A549 treated with AZD9567 at 1 μM for 4 hours (cell line): ENCODE results near the gene ZACN. TPM values are rescaled to one million over a fixed set of nuclear protein-coding genes. Genes with fewer than 3 reads are reported as not detected.

Experiments
- total RNA-seq: library from RNA; stranded (reverse); fragments of 200-300 nt; extraction: Qiagen RNA extraction; gene quantifications from 5 replicates; pipeline ENCODE4 v1.2.3, GENCODE V29; 2022; ENCODE audit not compliant: insufficient read depth

ZACN gene
- 0.21 to 0.52 TPM (median 0.46 TPM) in 4 of 5 replicates, not detected in the other for total RNA-seq

DNA sequence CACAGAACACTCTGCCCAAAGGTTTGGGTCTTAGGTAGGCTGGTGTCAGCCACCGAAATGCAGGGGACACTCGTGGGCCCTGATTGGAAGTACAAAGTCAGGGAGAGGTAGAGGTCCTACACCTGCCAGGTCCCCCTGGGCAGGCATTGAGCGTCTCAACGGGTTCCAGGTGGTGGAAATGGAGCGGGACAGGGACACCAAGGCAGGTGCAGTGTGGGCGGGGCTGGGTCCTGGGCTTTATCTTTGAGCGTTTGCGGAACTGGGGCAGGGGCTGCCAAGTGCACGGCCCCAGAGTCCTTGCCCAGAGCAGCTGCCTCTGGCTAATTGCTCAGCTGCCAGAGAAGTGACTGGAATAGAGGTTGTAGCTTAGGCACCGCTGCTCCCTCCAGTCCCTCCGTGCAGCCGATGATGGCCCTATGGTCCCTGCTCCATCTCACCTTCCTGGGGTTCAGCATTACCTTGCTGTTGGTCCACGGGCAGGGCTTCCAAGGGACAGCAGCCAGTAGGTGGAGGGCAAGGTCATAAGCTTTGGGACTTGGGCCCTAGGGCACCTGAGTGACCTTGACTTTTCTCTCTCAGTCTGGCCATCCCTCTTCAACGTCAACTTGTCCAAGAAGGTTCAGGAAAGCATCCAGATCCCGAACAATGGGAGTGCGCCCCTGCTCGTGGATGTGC is at the start of gene ZACN:
TSS of gene ZACN (plus strand) at position 323 of the 675 bp plus-strand sequence. CDS start at position 406, 83 bp downstream.

DNA sequence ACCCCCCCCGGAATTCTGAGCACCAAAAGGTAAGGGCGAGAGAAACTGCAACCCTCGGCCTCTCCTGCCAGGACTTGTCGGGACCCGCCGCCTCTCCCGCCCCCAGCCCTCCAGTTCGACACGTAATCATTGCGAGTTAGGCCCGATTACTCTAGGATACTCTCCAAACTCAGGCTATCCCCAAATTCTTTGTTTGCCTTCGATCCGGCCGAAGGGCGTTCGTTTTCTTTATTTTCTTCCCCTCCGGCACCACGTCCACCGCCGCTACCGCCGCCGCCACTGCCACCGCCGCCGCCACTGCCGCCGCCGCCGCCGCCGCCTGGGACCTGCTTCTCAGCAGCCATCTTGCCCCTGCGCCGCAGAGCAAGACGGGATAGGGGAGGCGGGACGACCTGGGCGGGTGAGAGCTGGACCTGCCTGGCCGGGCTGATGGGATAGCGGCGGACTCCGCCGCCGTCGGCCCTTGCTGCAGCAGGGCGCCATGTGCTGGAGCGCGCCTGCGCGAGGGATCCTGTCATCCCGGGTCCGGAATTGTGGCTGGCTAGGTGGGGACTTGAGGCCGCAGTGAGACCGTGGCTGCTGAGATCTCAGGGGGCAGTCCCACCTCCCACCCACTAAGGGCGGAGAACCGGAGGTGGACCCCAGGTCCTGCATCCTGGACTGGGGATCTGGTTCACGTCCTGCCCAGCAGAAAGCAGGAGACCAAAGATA is 6.7 kb upstream of the ZACN start, which contains the start of gene SRP68:
TSS of gene SRP68 (minus strand) at position 370 of the 711 bp plus-strand sequence. CDS start at position 344, 26 bp downstream.

DNA sequence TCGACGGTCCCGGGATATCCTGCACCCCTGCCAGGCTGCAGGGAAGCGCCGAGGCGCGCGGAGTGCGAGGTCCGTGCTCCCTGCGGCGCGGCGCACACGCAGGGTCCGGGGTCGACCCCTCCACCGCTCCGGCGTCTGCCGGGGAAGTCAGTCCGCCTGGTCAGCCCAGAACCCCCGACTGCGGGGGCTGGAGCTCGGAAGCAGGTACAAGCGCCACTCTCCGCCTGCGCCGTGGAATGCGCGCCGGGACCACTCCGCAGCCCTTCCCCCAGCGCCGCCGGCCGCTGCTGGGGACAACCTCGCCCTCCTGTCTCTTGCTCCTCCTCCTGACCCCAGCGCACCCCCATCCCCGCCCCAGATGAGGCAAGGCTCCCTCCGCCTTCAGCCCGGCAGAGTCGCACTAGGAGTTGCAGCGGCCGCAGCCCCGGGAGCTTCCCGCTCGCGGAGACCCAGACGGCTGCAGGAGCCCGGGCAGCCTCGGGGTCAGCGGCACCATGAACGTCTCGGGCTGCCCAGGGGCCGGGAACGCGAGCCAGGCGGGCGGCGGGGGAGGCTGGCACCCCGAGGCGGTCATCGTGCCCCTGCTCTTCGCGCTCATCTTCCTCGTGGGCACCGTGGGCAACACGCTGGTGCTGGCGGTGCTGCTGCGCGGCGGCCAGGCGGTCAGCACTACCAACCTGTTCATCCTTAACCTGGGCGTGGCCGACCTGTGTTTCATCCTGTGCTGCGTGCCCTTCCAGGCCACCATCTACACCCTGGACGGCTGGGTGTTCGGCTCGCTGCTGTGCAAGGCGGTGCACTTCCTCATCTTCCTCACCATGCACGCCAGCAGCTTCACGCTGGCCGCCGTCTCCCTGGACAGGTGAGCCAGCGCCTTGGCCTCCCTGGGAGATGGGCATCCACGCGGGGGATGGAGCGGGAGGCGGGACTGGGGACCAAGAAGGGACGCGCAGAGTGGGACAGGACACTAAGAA is 4.3 kb upstream of the ZACN start, which contains the start of gene GALR2:
TSS of gene GALR2 (plus strand) at position 392 of the 974 bp plus-strand sequence. CDS start at position 495, 103 bp downstream.

DNA sequence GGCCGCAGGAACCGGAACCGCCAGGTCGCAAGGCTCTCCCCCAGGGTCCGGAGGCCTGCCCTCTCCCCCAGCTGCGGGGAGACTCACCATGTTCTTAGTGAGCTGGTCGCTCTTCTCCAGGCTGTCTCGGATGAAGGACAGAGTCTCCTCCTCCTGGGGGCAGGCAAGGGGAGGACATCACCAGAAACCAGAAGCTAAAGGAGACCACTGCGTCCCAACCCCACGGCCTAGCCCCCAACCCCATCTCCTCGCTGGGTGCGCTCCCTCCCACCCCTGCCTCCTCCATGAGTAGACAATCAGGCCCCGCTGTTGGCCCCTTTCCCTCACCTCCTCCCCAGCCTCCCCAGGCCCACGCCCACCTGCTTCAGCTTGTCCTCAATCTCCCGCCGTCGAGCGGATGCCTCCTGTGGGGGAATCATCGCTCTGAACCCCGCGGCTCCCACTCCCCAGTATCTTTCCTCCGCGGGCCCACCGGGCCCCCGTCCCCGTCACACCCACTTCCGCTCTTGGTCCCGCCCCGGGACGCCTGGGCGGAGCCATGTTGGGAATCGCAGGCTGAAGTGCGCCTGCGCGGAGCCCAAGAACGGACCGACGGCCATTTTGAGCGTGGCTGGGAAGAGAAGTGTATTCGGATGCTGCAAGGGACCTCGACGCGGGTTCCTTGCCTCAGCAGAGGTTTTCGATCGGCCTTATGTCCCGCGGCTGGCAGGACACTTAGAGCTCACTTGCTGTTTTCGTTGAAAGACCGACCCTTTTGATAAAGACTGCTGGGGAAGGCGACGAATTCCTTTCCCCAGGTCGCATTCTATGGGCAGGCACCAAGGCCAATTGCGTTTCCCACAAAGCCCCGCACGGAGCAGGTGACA is 24.5 kb downstream of the ZACN start, which contains the start of gene EXOC7:
TSS of gene EXOC7 (minus strand) at position 514 of the 866 bp plus-strand sequence. CDS start at position 419, 95 bp downstream.

Other genes starting within 250 kb of the ZACN start
- gene UNC13D, start 234.8 kb upstream of the ZACN start, total RNA-seq: 3.8 to 5.9 TPM (median 4.7 TPM) in 5 replicates
- gene WBP2, start 223.8 kb upstream of the ZACN start, total RNA-seq: 76.9 to 93.6 TPM (median 84.8 TPM) in 5 replicates
- gene TRIM47, start 200.6 kb upstream of the ZACN start, total RNA-seq: 149 to 167 TPM (median 156 TPM) in 5 replicates
- 24.6 to 42.5 TPM (median 37.6 TPM) in 5 replicates for gene TRIM65, start 182.2 kb upstream of the ZACN start, total RNA-seq
- 100 to 137 TPM (median 130 TPM) in 5 replicates for gene MRPL38, start 174.3 kb upstream of the ZACN start, total RNA-seq
- 5.0 to 9.4 TPM (median 8.5 TPM) in 5 replicates for gene FBF1, start 138.1 kb upstream of the ZACN start, total RNA-seq
- gene ACOX1, start 100.0 kb upstream of the ZACN start, total RNA-seq: 16.3 to 17.6 TPM (median 17.1 TPM) in 5 replicates
- 23.0 to 25.8 TPM (median 25.3 TPM) in 5 replicates for gene TEN1, start 99.9 kb upstream of the ZACN start, total RNA-seq
- 4.6 to 5.5 TPM (median 5.0 TPM) in 4 of 5 replicates, not detected in the other for gene CDK3, start 78.3 kb upstream of the ZACN start, total RNA-seq
- 8.9 to 18.2 TPM (median 16.9 TPM) in 5 replicates for gene EVPL, start 51.9 kb upstream of the ZACN start, total RNA-seq
- gene SRP68, start 6.7 kb upstream of the ZACN start, total RNA-seq: 82.2 to 91.8 TPM (median 85.0 TPM) in 5 replicates
- gene GALR2, start 4.4 kb upstream of the ZACN start, total RNA-seq: 1.5 to 2.0 TPM (median 1.8 TPM) in 4 of 5 replicates, not detected in the other
- gene EXOC7, start 24.6 kb downstream of the ZACN start, total RNA-seq: 45.7 to 65.2 TPM (median 60.0 TPM) in 5 replicates
- gene FOXJ1, start 62.1 kb downstream of the ZACN start, total RNA-seq: 0.47 to 0.64 TPM (median 0.59 TPM) in 4 of 5 replicates, not detected in the other
- 6.9 to 10.0 TPM (median 8.0 TPM) in 5 replicates for gene RNF157, start 161.3 kb downstream of the ZACN start, total RNA-seq
- gene UBALD2, start 186.2 kb downstream of the ZACN start, total RNA-seq: 30.3 to 120 TPM (median 109 TPM) in 5 replicates
- gene QRICH2, start 229.1 kb downstream of the ZACN start, total RNA-seq: 0.35 to 1.8 TPM (median 0.97 TPM) in 5 replicates